GM12874 (cell line): Measurements from ENCODE around the gene SETMAR.

ENCODE experiments used
- TF ChIP-seq, protein P1 (sequence below): IDR thresholded peaks from 2 replicates; pipeline ENCODE4 v1.5.1; 2011; ENCODE audit warnings: low read depth, mild to moderate bottlenecking, control low read depth, low read length, moderate library complexity; ENCODE audit not compliant: insufficient read depth

SETMAR gene

DNA sequence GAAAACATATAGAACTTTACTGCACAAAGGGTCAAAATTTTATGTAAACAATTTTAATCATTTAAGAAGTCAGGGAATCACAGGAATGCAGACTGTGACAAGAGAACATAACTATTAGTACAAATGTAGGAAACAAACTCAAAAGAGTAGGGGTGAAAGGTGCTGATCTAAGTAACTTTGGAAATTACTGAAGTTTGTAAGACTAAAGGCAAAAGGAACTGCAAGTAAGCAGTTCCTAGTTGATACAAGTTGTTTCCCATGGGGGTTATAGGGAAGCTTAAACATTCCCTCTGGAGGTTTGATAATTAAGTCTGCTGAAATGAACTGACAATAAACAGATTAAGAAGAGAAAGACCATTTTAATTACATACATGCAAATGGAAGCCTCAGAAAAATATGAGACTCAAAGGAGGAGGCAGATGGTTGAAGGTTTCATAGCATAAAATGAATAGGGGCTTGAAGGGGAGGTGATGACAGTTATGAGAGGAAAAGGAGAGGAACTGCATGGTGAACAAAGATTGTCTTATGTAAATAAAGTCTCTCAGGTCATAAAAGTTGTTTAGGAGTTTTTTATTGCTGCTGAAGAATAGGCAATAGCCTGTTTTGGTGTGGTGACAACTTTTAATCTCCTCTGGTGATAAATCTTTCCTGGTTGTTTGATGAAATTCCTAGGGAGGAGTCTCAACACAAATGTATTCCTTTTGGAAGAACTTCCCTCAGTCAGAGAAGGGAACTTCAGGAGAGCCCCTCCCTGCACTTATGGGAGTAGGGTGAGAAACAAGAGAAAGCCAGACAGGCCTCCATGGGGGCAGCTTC is 17.1 kb downstream of the SETMAR start:
- TF ChIP-seq, protein P1, sequence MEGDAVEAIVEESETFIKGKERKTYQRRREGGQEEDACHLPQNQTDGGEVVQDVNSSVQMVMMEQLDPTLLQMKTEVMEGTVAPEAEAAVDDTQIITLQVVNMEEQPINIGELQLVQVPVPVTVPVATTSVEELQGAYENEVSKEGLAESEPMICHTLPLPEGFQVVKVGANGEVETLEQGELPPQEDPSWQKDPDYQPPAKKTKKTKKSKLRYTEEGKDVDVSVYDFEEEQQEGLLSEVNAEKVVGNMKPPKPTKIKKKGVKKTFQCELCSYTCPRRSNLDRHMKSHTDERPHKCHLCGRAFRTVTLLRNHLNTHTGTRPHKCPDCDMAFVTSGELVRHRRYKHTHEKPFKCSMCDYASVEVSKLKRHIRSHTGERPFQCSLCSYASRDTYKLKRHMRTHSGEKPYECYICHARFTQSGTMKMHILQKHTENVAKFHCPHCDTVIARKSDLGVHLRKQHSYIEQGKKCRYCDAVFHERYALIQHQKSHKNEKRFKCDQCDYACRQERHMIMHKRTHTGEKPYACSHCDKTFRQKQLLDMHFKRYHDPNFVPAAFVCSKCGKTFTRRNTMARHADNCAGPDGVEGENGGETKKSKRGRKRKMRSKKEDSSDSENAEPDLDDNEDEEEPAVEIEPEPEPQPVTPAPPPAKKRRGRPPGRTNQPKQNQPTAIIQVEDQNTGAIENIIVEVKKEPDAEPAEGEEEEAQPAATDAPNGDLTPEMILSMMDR: no peak

DNA sequence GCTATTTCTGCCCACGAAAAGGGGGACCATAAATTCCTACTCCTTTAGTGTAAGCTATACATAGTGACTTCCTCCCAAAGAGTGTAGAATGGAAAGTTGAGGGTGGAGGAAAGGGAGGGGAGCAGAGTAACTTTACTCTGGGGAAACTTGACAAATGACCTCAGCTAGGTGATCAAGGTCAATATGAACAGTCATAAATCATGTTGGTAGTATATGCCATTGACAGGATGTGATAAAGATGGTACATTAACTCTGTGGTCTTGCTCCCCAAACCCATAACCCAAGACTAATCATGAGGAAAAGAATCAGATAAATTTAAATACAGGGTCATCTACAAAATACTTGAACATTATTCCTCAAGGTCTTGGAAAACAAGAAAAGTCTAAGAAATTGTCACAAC is 18.6 kb downstream of the SETMAR start:
- TF ChIP-seq, protein P1: no peak

DNA sequence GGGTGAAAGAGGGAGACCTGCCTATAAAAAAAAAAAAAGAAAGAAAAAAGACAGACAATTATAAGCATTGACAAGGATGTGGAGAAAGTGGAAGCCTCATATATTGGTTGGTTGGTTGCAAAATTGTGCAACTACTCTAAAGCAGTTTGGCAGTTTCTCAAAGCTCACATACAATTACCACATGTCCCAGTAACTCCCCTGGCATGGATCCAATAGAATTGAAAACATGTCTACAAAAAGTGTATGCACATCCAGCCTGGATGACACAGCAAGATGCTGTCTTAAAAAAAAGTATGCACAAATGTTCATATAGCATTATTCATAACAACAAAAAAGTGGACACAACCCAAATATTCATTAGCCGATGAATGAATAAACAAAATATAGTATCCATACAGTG is 19.5 kb downstream of the SETMAR start:
- TF ChIP-seq, protein P1: no peak

DNA sequence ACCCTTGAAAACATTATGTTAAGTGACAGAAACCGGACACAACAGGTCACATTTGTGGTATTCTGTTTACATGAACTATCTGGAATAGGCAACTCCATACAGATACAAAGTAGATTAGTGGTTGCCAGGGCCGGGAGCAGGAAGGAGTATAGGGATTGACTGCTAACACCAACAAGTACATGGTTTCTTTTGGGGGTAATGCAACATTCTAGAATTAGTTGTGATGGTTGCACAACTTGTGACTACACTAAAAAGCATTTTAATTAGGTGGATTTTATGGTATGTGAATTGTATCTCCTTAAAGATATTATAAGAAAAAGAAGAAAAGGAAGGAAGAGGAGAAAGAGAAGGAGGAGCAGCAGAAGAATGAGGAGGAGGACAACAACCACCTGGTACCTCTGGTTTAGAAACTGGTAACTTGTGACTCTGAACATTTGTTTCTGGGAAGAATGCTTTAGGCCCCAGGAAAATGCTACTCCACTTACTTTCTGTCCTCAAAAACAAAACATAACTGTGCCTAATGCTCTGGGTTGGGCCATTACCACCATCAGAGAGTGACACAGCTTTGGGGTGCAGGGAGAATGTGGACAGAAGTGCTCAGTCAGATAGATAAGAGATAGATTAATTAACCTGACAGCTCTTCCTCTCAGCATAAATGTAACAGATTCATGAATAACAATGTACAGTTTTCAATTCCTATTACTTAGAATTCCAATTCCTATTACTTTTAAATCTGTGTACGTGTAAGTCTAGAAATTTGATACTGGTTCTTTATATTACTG is 20.3 kb downstream of the SETMAR start:
- TF ChIP-seq, protein P1: no peak

DNA sequence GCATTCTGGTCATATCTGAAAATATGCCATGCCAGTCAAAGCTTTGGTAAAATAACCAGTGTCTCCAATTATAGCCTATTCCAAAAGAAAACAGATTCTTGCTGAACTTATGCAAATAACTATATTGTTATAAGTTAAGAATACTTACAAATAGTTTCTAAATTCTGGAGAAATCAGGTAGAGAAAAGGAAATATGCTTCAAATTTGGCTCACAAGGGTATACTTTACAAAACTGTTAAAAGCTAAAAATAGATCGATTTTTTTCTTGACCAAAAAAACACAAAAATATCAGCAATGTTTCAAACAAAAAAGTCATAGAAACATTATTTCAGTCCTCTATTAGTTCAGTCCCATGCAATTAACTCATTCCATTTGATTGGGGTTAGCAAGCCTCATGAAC is 23.7 kb downstream of the SETMAR start:
- TF ChIP-seq, protein P1: no peak

DNA sequence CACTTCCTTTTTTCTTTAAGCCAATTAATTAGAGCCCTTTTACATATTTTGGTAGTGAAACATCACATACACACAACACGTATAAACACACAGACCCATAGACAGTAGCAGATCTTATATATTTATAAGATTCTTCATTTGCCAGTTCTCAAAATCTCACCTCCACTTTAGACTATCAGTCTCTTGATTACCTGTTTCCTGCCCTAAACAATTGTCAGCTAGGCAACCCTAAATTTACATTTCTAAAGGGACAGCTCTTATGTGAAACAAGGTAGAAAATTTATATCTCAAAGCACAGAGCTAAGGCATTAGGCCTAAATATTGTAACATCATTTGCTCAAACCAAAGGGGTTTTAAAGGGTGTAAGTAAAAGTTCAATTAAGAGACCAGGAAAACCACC is 28.9 kb downstream of the SETMAR start:
- TF ChIP-seq, protein P1: no peak

DNA sequence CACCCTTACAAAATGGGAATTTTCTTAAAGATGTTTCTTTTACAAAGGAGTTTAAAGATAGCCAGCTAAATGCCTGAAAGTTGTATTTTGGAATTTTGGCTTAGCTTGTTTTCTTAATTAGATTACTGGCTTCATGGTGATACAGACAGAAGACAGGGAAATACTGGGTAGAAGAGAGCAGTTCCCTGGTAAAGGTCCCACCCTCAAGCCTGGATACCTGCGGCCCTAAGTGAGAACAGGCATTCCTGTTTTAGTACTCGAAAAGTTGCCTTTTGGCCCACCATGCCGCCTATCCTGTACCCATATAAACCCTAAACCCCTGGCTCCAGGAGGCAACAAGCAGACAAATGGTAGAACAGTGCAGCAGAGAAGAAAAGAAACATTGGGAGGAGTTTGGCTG is 29.4 kb downstream of the SETMAR start:
- TF ChIP-seq, protein P1: no peak
